Mesothelial cell of epicardium (in vitro differentiated cells): ENCODE measurements around the gene PPIF. TPM values are rescaled to one million over a fixed set of nuclear protein-coding genes. Genes with fewer than 3 reads are reported as not detected.
A peak's percentile ranks its signal among the peaks of the same experiment; 100 is the strongest.

Source experiments
- DNase-seq, 2 experiments: peaks; one replicate each; pipeline ENCODE4 v3.0.0; 2021; ENCODE audit warnings: low spot score in 2 of 2; ENCODE audit not compliant: unreplicated experiment in 2 of 2
- H3K27ac Mint-ChIP-seq: 2 replicates; pipeline ENCODE4 v1.8.0; 2021; ENCODE audit warnings: mixed read lengths
- H3K27me3 Mint-ChIP-seq: 2 replicates; pipeline ENCODE4 v1.8.0; 2021; ENCODE audit warnings: low read depth, mixed read lengths
- H3K36me3 Mint-ChIP-seq: 2 replicates; pipeline ENCODE4 v1.8.0; 2021; ENCODE audit warnings: mixed read lengths
- H3K4me1 Mint-ChIP-seq: 2 replicates; pipeline ENCODE4 v1.8.0; 2021; ENCODE audit warnings: mixed read lengths
- H3K4me3 Mint-ChIP-seq: 2 replicates; pipeline ENCODE4 v1.8.0; 2021; ENCODE audit warnings: mild to moderate bottlenecking, moderate library complexity, mixed read lengths
- H3K9me3 Mint-ChIP-seq: 2 replicates; pipeline ENCODE4 v1.8.0; 2021; ENCODE audit warnings: mixed read lengths
- total RNA-seq: library from RNA; stranded (reverse); gene quantifications from 3 replicates; pipeline ENCODE4 v1.2.1, GENCODE V29; 2021
- TF ChIP-seq, protein P1 (sequence below): fragments of 200-600 bp; sonication (generic); IDR thresholded peaks from one replicate; pipeline ENCODE4 v1.5.0; 2021; ENCODE audit warnings: antibody characterized with exemption; ENCODE audit not compliant: unreplicated experiment

The PPIF gene
- total RNA-seq, 1 donor from 2014 or later: 35.1 TPM

DNA sequence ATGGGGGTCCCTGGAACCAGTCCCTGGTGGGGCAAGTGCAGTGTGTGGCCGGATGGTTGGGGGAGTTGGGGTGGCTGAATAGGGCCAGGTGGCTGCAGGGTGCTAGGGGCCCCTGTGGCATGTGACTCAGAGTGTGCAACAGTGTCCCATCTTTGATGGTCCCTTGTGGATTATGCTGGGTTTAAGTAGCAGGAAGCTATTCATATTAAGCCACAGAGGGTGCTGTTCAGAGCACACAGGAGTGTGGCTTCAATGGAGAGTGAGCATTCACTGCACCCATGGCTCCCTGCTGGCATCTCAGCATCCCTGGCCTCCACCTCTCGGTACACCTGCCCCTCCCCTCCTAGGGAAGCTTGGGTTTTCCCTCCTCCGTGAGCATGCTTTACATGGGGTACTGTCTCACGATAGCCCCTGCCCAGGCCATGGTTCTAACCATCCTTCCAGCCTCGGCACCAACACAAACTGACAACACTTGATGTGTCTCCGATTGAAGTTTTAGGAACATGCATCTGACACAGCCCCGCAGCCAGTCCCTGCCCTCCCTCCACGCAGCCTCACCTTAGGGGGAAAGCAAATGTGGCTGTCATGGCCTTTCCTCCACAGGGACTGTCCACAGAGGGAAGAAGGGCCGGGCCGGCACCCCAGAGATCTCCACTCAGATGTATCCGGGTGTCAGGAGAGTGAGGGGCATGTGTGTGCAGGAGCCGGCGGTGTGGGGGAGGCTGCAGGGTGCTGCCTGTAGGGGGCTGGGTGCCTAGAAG is 30.4 kb upstream of the PPIF start:
- Mint-ChIP-seq H3K36me3 (peaks cover 17% of the 10 kb centered on the region), H3K4me1 (peaks cover 16% of the 10 kb centered on the region), H3K27me3 (no peaks in the 10 kb centered on the region), H3K4me3 (no peak overlapping the region), H3K27ac (peak overlapping the region; percentile 54), H3K9me3 (peaks cover 8% of the 10 kb centered on the region)
- no peak for DNase-seq
- TF ChIP-seq, protein P1, sequence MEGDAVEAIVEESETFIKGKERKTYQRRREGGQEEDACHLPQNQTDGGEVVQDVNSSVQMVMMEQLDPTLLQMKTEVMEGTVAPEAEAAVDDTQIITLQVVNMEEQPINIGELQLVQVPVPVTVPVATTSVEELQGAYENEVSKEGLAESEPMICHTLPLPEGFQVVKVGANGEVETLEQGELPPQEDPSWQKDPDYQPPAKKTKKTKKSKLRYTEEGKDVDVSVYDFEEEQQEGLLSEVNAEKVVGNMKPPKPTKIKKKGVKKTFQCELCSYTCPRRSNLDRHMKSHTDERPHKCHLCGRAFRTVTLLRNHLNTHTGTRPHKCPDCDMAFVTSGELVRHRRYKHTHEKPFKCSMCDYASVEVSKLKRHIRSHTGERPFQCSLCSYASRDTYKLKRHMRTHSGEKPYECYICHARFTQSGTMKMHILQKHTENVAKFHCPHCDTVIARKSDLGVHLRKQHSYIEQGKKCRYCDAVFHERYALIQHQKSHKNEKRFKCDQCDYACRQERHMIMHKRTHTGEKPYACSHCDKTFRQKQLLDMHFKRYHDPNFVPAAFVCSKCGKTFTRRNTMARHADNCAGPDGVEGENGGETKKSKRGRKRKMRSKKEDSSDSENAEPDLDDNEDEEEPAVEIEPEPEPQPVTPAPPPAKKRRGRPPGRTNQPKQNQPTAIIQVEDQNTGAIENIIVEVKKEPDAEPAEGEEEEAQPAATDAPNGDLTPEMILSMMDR: no peak

DNA sequence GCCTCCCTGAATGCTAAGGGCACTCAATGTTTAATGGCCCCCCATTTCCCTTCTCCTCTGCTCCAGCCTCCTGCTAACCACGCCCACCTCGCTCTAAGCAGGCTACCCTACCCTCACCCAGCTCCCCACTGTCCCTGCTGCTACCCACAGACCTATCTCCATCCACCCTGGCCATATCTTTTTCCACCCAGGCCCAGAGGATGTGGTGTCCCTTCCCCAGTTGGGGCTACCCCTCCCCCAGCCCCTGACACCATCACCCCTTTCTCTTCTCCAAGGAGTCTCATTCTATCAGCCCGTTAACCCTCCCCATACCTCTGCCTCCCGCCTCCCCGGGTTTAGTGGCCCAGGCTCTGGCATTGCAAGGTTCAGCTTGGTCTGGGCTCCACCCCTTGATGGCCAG is 28.9 kb upstream of the PPIF start:
- TF ChIP-seq, protein P1: no peak
- no peak overlapping the region for H3K27ac Mint-ChIP-seq
- H3K27me3 Mint-ChIP-seq: no peaks in the 10 kb centered on the region
- peaks cover 10% of the 10 kb centered on the region for H3K36me3 Mint-ChIP-seq
- H3K4me3 Mint-ChIP-seq: no peak overlapping the region
- DNase-seq: no peak
- H3K4me1 Mint-ChIP-seq: peaks cover 25% of the 10 kb centered on the region
- peaks cover 8% of the 10 kb centered on the region for H3K9me3 Mint-ChIP-seq

DNA sequence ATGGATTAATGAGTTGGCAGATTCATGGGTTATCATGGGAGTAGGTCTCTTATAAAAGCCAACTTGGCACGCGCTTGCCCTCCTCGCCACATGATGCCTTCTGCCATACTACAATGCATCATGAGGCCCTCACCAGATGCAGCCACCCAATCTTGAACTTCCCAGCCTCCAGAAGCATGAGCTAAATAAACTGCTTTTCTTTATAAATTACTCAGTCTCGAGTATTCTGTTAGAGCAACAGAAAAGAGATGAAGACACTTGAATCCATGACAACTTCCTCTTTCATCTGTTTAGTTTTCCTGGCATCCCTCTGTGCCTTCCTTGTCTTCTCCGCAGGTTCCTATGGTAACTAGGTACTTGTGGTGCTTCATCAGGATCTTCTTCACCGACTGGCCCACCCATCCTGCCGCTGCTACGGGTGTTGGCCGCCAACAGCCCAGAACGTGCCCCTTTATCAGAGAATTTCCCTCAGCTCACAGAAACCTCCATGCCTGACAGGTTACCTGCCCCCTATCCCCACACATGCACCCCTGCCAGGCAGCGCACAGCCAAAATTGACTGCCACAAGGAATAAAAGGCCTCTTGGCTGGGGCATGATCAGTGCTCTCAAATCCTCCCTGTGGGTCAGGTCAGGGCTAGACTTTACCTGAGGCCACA is 28.0 kb upstream of the PPIF start:
- Mint-ChIP-seq H3K4me3 (no peak overlapping the region), H3K27me3 (no peaks in the 10 kb centered on the region), H3K36me3 (peaks cover 5% of the 10 kb centered on the region), H3K4me1 (peaks cover 28% of the 10 kb centered on the region), H3K27ac (no peak overlapping the region), H3K9me3 (peaks cover 8% of the 10 kb centered on the region)
- TF ChIP-seq, protein P1: no peak
- DNase-seq: no peak

DNA sequence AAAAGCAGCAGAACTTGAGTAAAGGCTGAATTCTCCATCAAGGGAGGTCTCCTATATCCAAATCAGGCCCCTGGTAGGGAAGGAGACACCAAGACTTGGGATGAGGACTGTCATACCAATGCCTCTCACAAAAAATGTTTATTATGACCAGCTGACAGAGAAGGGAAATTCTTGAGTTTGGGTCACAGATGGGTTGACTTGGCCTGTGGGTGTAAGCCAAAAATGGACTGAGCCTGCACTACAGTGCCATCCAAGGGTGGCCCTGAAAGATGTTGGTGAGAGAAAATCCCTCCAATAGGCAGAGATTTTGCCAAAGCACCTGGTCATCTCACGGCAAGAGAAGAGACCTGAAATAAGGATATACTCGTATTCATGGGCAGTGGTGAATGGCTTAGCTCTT is 27.0 kb upstream of the PPIF start:
- H3K4me3 Mint-ChIP-seq: no peak overlapping the region
- no peak for DNase-seq
- no peak overlapping the region for H3K27ac Mint-ChIP-seq

DNA sequence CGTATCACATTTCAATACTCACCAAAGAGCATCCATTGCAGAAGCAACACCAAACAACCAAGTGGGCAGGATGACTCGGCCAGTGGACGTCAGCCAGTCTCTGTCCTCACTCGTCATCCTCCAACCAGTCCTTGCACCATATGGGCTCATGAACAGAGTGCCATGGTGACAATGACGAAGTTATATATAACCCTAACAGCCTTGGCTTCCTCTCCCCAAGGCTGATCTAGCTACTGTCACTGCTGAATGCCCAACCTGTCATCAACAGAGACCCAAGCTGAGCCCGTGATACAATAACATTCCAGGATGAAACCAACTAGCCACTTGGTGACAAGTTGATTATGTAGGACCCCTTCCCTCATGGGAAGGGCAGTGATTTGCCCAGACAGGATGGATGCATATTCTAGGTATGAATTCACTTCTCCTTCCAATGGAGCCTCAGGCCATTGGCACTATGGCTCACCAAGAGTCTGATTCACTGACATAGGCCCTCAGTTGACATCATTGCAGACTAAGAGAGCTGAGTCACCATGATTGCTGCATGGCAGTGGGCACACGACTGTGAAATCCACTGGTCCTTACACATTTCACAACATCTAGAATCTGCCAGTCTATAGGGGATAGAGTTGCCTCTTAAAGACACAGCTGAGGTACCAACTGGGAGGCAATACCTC is 26.3 kb upstream of the PPIF start:
- Mint-ChIP-seq H3K36me3 (no peaks in the 10 kb centered on the region), H3K9me3 (peaks cover 8% of the 10 kb centered on the region), H3K4me1 (peaks cover 28% of the 10 kb centered on the region), H3K27me3 (no peaks in the 10 kb centered on the region), H3K4me3 (no peak overlapping the region), H3K27ac (no peak overlapping the region)
- TF ChIP-seq, protein P1: no peak
- no peak for DNase-seq

More for the DNA sequence above, 27.0 kb upstream of the PPIF start:
- Mint-ChIP-seq H3K36me3 (peaks cover 3% of the 10 kb centered on the region), H3K9me3 (peaks cover 8% of the 10 kb centered on the region), H3K27me3 (no peaks in the 10 kb centered on the region), H3K4me1 (peaks cover 28% of the 10 kb centered on the region)
- TF ChIP-seq, protein P1: no peak
